CD4-positive, alpha-beta memory T cell (primary cell): ENCODE measurements around the gene DPPA3. TPM values are rescaled to one million over a fixed set of nuclear protein-coding genes. Genes with fewer than 3 reads are reported as not detected.
A peak's percentile ranks its signal among the peaks of the same experiment; 100 is the strongest.

Source experiments
- CTCF ChIA-PET: fragments of 350-600 bp; sonication (Branson Sonifier 250); formaldehyde crosslinking; loops from one replicate; lab custom pipeline; 2021; ENCODE audit warnings: inconsistent platforms; ENCODE audit not compliant: partially characterized antibody; lab: Charles Lee
- POLR2A ChIA-PET: fragments of 350-600 bp; sonication (Branson Sonifier 250); formaldehyde crosslinking; loops from one replicate; lab custom pipeline; 2021; ENCODE audit not compliant: partially characterized antibody; lab: Charles Lee
- DNase-seq, 5 donors: peaks; one replicate each; pipeline versions ENCODE4 v3.0.0 to v3.0.0-alpha.2; 2020 to 2022; ENCODE audit warnings: mixed read lengths in 1 of 5
- H3K27ac ChIP-seq: one replicate; pipeline ENCODE4 v1.7.0; 2013; ENCODE audit warnings: low read depth, low read length
- H3K27me3 ChIP-seq: 2 replicates; pipeline ENCODE4 v1.7.0; 2013; ENCODE audit warnings: mild to moderate bottlenecking, low read length, moderate library complexity; ENCODE audit not compliant: insufficient read depth
- H3K36me3 ChIP-seq: 2 replicates; pipeline ENCODE4 v1.7.0; 2013; ENCODE audit warnings: mild to moderate bottlenecking, low read length, moderate library complexity; ENCODE audit not compliant: insufficient read depth
- H3K4me1 ChIP-seq: 2 replicates; pipeline ENCODE4 v1.7.0; 2013; ENCODE audit warnings: mild to moderate bottlenecking, low read length, moderate library complexity; ENCODE audit not compliant: insufficient read depth
- H3K4me3 ChIP-seq, 2 donors: one replicate each; pipeline ENCODE4 v1.7.0; 2013; ENCODE audit warnings: low read length in 2 of 2, mild to moderate bottlenecking in 1 of 2
- H3K9me3 ChIP-seq, 2 donors: one replicate each; pipeline ENCODE4 v1.7.0; 2013; ENCODE audit warnings: low read length in 2 of 2, control low read depth in 1 of 2; ENCODE audit not compliant: control insufficient read depth in 1 of 2
- H3K27ac Mint-ChIP-seq, 7 donors: one replicate each; pipeline ENCODE4 v1.8.0; 2020 to 2021; ENCODE audit warnings: mixed read lengths in 7 of 7, mild to moderate bottlenecking in 6 of 7, inconsistent platforms in 3 of 7, moderate library complexity in 3 of 7
- H3K27me3 Mint-ChIP-seq, 2 donors: one replicate each; pipeline ENCODE4 v1.8.0; 2020 to 2021; ENCODE audit warnings: mixed read lengths in 2 of 2
- H3K36me3 Mint-ChIP-seq, 2 donors: one replicate each; pipeline ENCODE4 v1.8.0; 2020 to 2021; ENCODE audit warnings: mixed read lengths in 2 of 2, inconsistent platforms in 1 of 2, mild to moderate bottlenecking in 1 of 2
- H3K4me1 Mint-ChIP-seq, 4 donors: one replicate each; pipeline ENCODE4 v1.8.0; 2020 to 2021; ENCODE audit warnings: mixed read lengths in 4 of 4, mild to moderate bottlenecking in 1 of 4
- H3K4me3 Mint-ChIP-seq, 8 donors: one replicate each; pipeline ENCODE4 v1.8.0; 2020 to 2021; ENCODE audit warnings: mixed read lengths in 8 of 8, mild to moderate bottlenecking in 7 of 8, moderate library complexity in 6 of 8, inconsistent platforms in 3 of 8
- H3K9me3 Mint-ChIP-seq, 8 donors: one replicate each; pipeline ENCODE4 v1.8.0; 2020 to 2021; ENCODE audit warnings: mixed read lengths in 8 of 8, mild to moderate bottlenecking in 5 of 8, inconsistent platforms in 3 of 8, moderate library complexity in 1 of 8
- intact Hi-C: fragments of 100-400 bp; cut with micrococcal nuclease; formaldehyde crosslinking; loops from one replicate; pipeline ENCODE4 v1.15.1; 2023
- polyA plus RNA-seq, 2 donors: library from polyadenylated mRNA; unstranded; fragments of 300-500 nt; fragmentation: Illumina TruSeq; gene quantifications; one replicate each; pipeline ENCODE4 v1.2.3, GENCODE V29; 2021
- total RNA-seq, 2 experiments: library from RNA; stranded (reverse); gene quantifications; one replicate each; pipeline ENCODE4 v1.2.3, GENCODE V29; 2021

Gene DPPA3
- total and polyA plus RNA-seq, 4 experiments from 2014 or later: not detected

- Histone ChIP-seq H3K27me3 (no peaks in the 10 kb centered on the region), H3K9me3 (no peaks in the 10 kb centered on the region), H3K4me1 (no peaks in the 10 kb centered on the region), H3K36me3 (no peaks in the 10 kb centered on the region), H3K27ac (no peak overlapping the region), H3K4me3 (no peak overlapping the region)
- Mint-ChIP-seq H3K36me3 (no peaks in the 10 kb centered on the region), H3K4me3 (no peak overlapping the region), H3K4me1 (peaks cover 3 to 11% (median 5%) of the 10 kb centered on the region in 4 donors), H3K27ac (no peak overlapping the region), H3K27me3 (peaks cover 9 to 10% of the 10 kb centered on the region in 2 donors), H3K9me3 (no peaks in the 10 kb centered on the region)
- ChIA-PET CTCF (no interaction called here), POLR2A (no interaction called here)
- intact Hi-C loops: no loop called here
- DNase-seq: no peak
Measured at GRCh38 chr12:7678744-7679143, 32.5 kb upstream of the DPPA3 start.

GRCh38 chr12:7679251-7680045 is 31.8 kb upstream of the DPPA3 start:
- intact Hi-C loops: no loop called here
- Histone ChIP-seq H3K36me3 (no peaks in the 10 kb centered on the region), H3K27ac (no peak overlapping the region), H3K4me3 (no peak overlapping the region), H3K9me3 (no peaks in the 10 kb centered on the region), H3K27me3 (no peaks in the 10 kb centered on the region), H3K4me1 (no peaks in the 10 kb centered on the region)
- no peak overlapping the region for H3K4me3 Mint-ChIP-seq
- ChIA-PET CTCF (no interaction called here), POLR2A (no interaction called here)
- H3K27ac Mint-ChIP-seq: no peak overlapping the region
- peaks cover 9 to 10% of the 10 kb centered on the region in 2 donors for H3K27me3 Mint-ChIP-seq
- H3K4me1 Mint-ChIP-seq: peaks cover 3 to 11% (median 5%) of the 10 kb centered on the region in 4 donors
- no peaks in the 10 kb centered on the region for H3K9me3 Mint-ChIP-seq
- no peaks in the 10 kb centered on the region for H3K36me3 Mint-ChIP-seq
- DNase-seq: no peak

- Histone ChIP-seq H3K27me3 (no peaks in the 10 kb centered on the region), H3K4me1 (no peaks in the 10 kb centered on the region), H3K36me3 (no peaks in the 10 kb centered on the region), H3K4me3 (no peak overlapping the region), H3K27ac (no peak overlapping the region), H3K9me3 (no peaks in the 10 kb centered on the region)
- Mint-ChIP-seq H3K27me3 (peaks cover 2 to 5% of the 10 kb centered on the region in 2 donors), H3K36me3 (no peaks in the 10 kb centered on the region), H3K4me3 (no peak overlapping the region), H3K9me3 (no peaks in the 10 kb centered on the region), H3K4me1 (peaks cover 3 to 11% (median 5%) of the 10 kb centered on the region in 4 donors), H3K27ac (no peak overlapping the region)
- CTCF ChIA-PET: no interaction called here
- DNase-seq: no peak
- intact Hi-C loops: no loop called here
- POLR2A ChIA-PET: no interaction called here
Measured at GRCh38 chr12:7681535-7681934, 29.7 kb upstream of the DPPA3 start.

GRCh38 chr12:7693793-7694192 is 17.4 kb upstream of the DPPA3 start:
- POLR2A ChIA-PET: no interaction called here
- no peak overlapping the region for H3K4me3 ChIP-seq
- peaks cover 7% of the 10 kb centered on the region for H3K4me1 ChIP-seq
- H3K36me3 ChIP-seq: no peaks in the 10 kb centered on the region
- intact Hi-C loops: no loop called here
- no peaks in the 10 kb centered on the region for H3K27me3 ChIP-seq
- Mint-ChIP-seq H3K4me3 (peak overlapping the region in 1 of 8 donors; percentile 1), H3K4me1 (peaks cover 4 to 15% (median 6%) of the 10 kb centered on the region in 4 donors), H3K9me3 (no peaks in the 10 kb centered on the region), H3K27ac (no peak overlapping the region), H3K36me3 (no peaks in the 10 kb centered on the region), H3K27me3 (peaks cover 3 to 11% of the 10 kb centered on the region in 2 donors)
- H3K9me3 ChIP-seq: no peaks in the 10 kb centered on the region
- no peak for DNase-seq
- CTCF ChIA-PET: no interaction called here
- no peak overlapping the region for H3K27ac ChIP-seq

GRCh38 chr12:7694556-7695236 is 16.5 kb upstream of the DPPA3 start:
- Histone ChIP-seq H3K9me3 (no peaks in the 10 kb centered on the region), H3K4me3 (no peak overlapping the region), H3K27ac (no peak overlapping the region), H3K27me3 (no peaks in the 10 kb centered on the region), H3K4me1 (peaks cover 7% of the 10 kb centered on the region), H3K36me3 (no peaks in the 10 kb centered on the region)
- no peaks in the 10 kb centered on the region for H3K36me3 Mint-ChIP-seq
- peaks cover 3 to 11% of the 10 kb centered on the region in 2 donors for H3K27me3 Mint-ChIP-seq
- no peaks in the 10 kb centered on the region for H3K9me3 Mint-ChIP-seq
- intact Hi-C loops: no loop called here
- no peak overlapping the region for H3K27ac Mint-ChIP-seq
- CTCF ChIA-PET: no interaction called here
- H3K4me1 Mint-ChIP-seq: peaks cover 4 to 15% (median 6%) of the 10 kb centered on the region in 4 donors
- POLR2A ChIA-PET: no interaction called here
- no peak for DNase-seq
- no peak overlapping the region for H3K4me3 Mint-ChIP-seq

- POLR2A ChIA-PET: no interaction called here
- intact Hi-C loops: no loop called here
Measured at GRCh38 chr12:7695237-7695560, 16.0 kb upstream of the DPPA3 start.

GRCh38 chr12:7695566-7696197 is 15.6 kb upstream of the DPPA3 start, which contains the start of gene GDF3:
GDF3 (minus strand) TSS chr12:7695775; CDS start chr12:7695728, 47 bp downstream.
- CTCF ChIA-PET: no interaction called here

More at GRCh38 chr12:7695237-7695560, 16.0 kb upstream of the DPPA3 start:
- Mint-ChIP-seq H3K27me3 (peaks cover 3 to 11% of the 10 kb centered on the region in 2 donors), H3K9me3 (no peaks in the 10 kb centered on the region), H3K4me1 (peaks cover 4 to 15% (median 6%) of the 10 kb centered on the region in 4 donors), H3K27ac (no peak overlapping the region), H3K36me3 (no peaks in the 10 kb centered on the region), H3K4me3 (peak overlapping the region in 1 of 8 donors; percentile 52)
- DNase-seq: no peak
- Histone ChIP-seq H3K4me1 (peaks cover 7% of the 10 kb centered on the region), H3K9me3 (no peaks in the 10 kb centered on the region), H3K36me3 (no peaks in the 10 kb centered on the region), H3K4me3 (no peak overlapping the region), H3K27me3 (no peaks in the 10 kb centered on the region), H3K27ac (no peak overlapping the region)
- CTCF ChIA-PET: no interaction called here

More at GRCh38 chr12:7695566-7696197, 15.6 kb upstream of the DPPA3 start, which contains the start of gene GDF3:
- H3K9me3 ChIP-seq: no peaks in the 10 kb centered on the region
- H3K4me3 Mint-ChIP-seq: peak within 1 kb of the TSS in 1 of 8 donors; percentile 52
- no peak within 1 kb of the TSS for H3K4me3 ChIP-seq
- H3K27me3 ChIP-seq: no peaks in the 10 kb centered on the region
- H3K36me3 Mint-ChIP-seq: no peaks in the 10 kb centered on the region
- H3K27ac ChIP-seq: no peak within 1 kb of the TSS
- intact Hi-C loops: no loop called here
- no peak within 1 kb of the TSS for H3K27ac Mint-ChIP-seq
- H3K27me3 Mint-ChIP-seq: peaks cover 3 to 11% of the 10 kb centered on the region in 2 donors
- peaks cover 7% of the 10 kb centered on the region for H3K4me1 ChIP-seq
- no peaks in the 10 kb centered on the region for H3K9me3 Mint-ChIP-seq
- DNase-seq: peak in 1 of 5 donors; percentile 4
- H3K36me3 ChIP-seq: no peaks in the 10 kb centered on the region
- peaks cover 4 to 15% (median 6%) of the 10 kb centered on the region in 4 donors for H3K4me1 Mint-ChIP-seq
- POLR2A ChIA-PET: no interaction called here
